ENCODE data around the gene ELK4.

DNA sequence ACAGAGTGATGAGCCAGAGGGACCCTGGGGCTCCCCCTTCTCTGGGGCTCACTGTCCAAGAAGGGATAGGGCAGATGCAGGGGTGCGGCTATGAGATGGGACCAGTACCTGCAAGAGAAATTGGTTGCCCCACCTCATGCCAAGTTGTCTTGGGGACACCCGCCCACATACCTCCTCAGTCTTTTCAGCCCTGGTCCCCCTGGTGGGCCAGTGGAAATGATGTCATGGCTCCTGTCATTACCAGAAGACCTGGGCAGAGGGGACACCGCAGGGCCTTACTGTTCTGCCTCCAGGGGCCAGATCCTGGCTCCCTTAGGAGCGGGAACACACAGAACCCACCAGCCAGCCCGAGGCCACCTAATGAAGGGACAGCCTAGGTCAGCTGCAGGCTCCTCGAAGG lies 64.1 kb downstream of the ELK4 start:
- TF ChIP-seq POLR2AphosphoS5 (IDR thresholded peaks at IDR 0.05; ENCODE audit: low read depth, low read length) (no peak), FOXP2 (optimal IDR thresholded peaks at IDR 0.05; ENCODE audit: borderline replicate concordance, extremely low read depth, extremely low read length, insufficient read depth) (no peak)
